ENCODE results near the gene PSMA3. TPM values are rescaled to one million over a fixed set of nuclear protein-coding genes. Genes with fewer than 3 reads are reported as not detected.

Gene PSMA3
- total and polyA plus RNA-seq, 10 of the 15 experiments (the other 5 are each of a cell fraction or from before 2014, with no cell fraction given) = 142 to 936 (median 400) TPM

GRCh38 chr14:58297762-58298476 lies 53.3 kb downstream of the PSMA3 start (continued):
- TF ChIP-seq SIN3A (IDR thresholded peaks at IDR 0.05; ENCODE audit: low read depth, low read length) = peak; percentile 81
- TF ChIP-seq TAF1 (IDR thresholded peaks at IDR 0.05; ENCODE audit: borderline replicate concordance, low read depth, low read length) = peak; percentile 76
- peak; percentile 20; the same call in 1 of the 2 replicates for TF ChIP-seq MAX (IDR thresholded peaks at IDR 0.05; ENCODE audit: low read depth, low read length)
- 0 out of 2 replicates have a peak, but pooled peaks have one; percentile 16 for TF ChIP-seq E2F4 (IDR thresholded peaks at IDR 0.05; ENCODE audit: low read depth, low read length)
- peak; percentile 83 for TF ChIP-seq SMAD5 (IDR thresholded peaks at IDR 0.05; ENCODE audit: low read depth)
- TF ChIP-seq BCL3 (IDR thresholded peaks at IDR 0.05; ENCODE audit: borderline replicate concordance, insufficient read depth, low read depth, low read length, poor library complexity, severe bottlenecking) = peak; percentile 31
- TF ChIP-seq POLR2A (IDR thresholded peaks at IDR 0.05; ENCODE audit: low read depth, low read length) = peak; percentile 85
- peak; percentile 43 to 62; a peak in 1 of 4 replicates for TF ChIP-seq IKZF2 (IDR thresholded peaks at IDR 0.05)
- 0 out of 2 replicates have a peak, but pooled peaks have one; percentile 55 for TF ChIP-seq STAT3 (IDR thresholded peaks at IDR 0.05; ENCODE audit: low read depth, low read length)
- TF ChIP-seq RFX5 (IDR thresholded peaks at IDR 0.05; ENCODE audit: low read depth, low read length) = peak; percentile 86
- TF ChIP-seq, protein P1, sequence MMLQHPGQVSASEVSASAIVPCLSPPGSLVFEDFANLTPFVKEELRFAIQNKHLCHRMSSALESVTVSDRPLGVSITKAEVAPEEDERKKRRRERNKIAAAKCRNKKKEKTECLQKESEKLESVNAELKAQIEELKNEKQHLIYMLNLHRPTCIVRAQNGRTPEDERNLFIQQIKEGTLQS (IDR thresholded peaks at IDR 0.05; ENCODE audit: borderline replicate concordance, extremely low read depth, low read depth, low read length) = peak; percentile 93
- TF ChIP-seq MXI1 (IDR thresholded peaks at IDR 0.05; ENCODE audit: low read depth, low read length) = peak; percentile 87
- no peak for TF ChIP-seq ZBED1 (IDR thresholded peaks at IDR 0.05; ENCODE audit: borderline replicate concordance)
- peak; percentile 92 for TF ChIP-seq PML (IDR thresholded peaks at IDR 0.05; ENCODE audit: low read length)
- TF ChIP-seq CEBPZ (IDR thresholded peaks at IDR 0.05; ENCODE audit: low read depth, low read length) = no peak
- peak; percentile 89; the same call in 1 of the 2 replicates for TF ChIP-seq ZNF207 (IDR thresholded peaks at IDR 0.05; ENCODE audit: borderline replicate concordance)
- peak; percentile 26; the same call in 1 of the 2 replicates for TF ChIP-seq DPF2 (IDR thresholded peaks at IDR 0.05)
- peak; percentile 52 for TF ChIP-seq NRF1 (conservative IDR thresholded peaks at IDR 0.05; ENCODE audit: low read depth, low read length)
- TF ChIP-seq HDAC2 (IDR thresholded peaks at IDR 0.05) = no peak
- TF ChIP-seq EZH2 (IDR thresholded peaks at IDR 0.05; ENCODE audit: borderline replicate concordance, control insufficient read depth, low read depth, low read length) = peak; percentile 100
- no peak for TF ChIP-seq ETV6 (conservative IDR thresholded peaks at IDR 0.05 in 1 of 2, IDR thresholded peaks at IDR 0.05 in 1 of 2; ENCODE audit: borderline replicate concordance in 1 of 2, low read depth in 1 of 2)
- TF ChIP-seq SREBF1 (IDR thresholded peaks at IDR 0.05; ENCODE audit: low read length) = no peak
